D341Med (cell line): ENCODE data around the gene CHI3L2.

Experiments
- DNase-seq: peaks from one replicate; pipeline ENCODE4 v3.0.0; 2012; ENCODE audit warnings: low spot score

CHI3L2 gene, protein sequence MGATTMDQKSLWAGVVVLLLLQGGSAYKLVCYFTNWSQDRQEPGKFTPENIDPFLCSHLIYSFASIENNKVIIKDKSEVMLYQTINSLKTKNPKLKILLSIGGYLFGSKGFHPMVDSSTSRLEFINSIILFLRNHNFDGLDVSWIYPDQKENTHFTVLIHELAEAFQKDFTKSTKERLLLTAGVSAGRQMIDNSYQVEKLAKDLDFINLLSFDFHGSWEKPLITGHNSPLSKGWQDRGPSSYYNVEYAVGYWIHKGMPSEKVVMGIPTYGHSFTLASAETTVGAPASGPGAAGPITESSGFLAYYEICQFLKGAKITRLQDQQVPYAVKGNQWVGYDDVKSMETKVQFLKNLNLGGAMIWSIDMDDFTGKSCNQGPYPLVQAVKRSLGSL

DNA sequence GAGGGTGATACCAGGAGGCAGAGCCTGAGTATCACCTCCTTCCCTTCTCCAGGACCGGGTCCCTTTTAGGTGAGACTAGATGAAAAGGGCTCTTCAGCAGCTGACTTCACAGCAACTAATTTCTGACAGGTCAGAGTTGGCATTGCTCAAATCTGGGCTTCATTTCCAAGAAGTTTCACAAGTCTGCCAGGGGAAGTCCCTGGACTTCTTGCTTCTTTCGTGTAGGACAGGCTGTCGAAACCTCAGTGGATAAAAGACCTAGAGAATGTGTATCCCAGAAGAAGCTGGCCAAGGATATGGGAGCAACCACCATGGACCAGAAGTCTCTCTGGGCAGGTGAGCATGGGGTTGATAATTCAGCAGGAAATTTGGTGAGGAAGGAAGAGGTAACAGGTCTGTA is at the start of gene CHI3L2:
Gene CHI3L2, plus strand, starts transcription at position 280 of the 400 bp plus-strand sequence. Its CDS starts 17 bp downstream, at position 297.
- no peak for DNase-seq

GRCh38 chr1:111179968-111180533 is 47.5 kb upstream of the CHI3L2 start:
- no peak for DNase-seq

GRCh38 chr1:111182052-111182451 is 45.5 kb upstream of the CHI3L2 start:
- no peak for DNase-seq

- DNase-seq = no peak
These were observed 44.0 kb upstream of the CHI3L2 start for GRCh38 chr1:111183308-111184069.

GRCh38 chr1:111184663-111185062 is 42.9 kb upstream of the CHI3L2 start:
- DNase-seq = no peak

GRCh38 chr1:111190931-111191451 is 36.5 kb upstream of the CHI3L2 start:
- no peak for DNase-seq

GRCh38 chr1:111191496-111191895 is 36.0 kb upstream of the CHI3L2 start:
- no peak for DNase-seq

- no peak for DNase-seq
These were observed 35.4 kb upstream of the CHI3L2 start for GRCh38 chr1:111192074-111192473.

DNA sequence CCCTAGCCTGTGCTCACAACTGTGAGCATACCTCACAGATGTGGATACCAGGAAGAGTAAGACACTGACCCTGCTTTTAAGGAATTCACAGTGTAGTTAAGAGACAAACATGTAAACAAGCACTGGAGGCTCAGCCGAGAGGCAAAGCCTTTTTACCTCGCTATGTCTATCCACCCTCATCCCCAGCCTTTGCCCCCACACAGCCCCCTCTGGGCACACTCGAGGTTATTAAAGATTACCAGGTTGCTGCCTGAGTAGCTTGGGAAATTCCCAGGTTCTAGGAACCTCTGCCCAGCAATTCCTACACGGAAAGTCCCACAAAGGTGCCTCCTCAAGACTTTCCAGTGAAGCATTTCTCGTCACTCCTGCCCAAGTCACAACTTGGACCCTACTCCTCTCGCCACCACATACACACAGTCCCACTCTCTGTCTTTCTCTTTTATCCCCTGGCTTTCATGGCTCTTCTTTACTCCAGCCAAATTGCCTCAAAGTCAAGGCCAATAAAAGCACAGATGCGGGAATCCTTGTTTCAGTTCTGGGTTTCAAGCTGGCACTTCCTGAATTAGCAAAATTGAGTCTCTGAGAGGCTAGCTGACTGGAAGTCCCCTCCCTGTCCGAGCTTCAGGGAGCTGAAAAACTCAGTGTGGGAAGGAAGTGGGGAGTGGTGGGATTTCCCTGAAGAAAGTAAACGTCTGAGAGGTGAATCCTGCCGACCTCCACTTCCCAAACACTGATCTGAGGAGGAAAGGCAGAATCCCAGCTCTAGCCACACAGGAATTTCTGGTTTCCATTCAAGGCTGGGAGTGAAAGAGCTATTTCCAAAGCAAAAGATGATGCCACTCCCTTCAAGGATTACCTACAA is 34.6 kb upstream of the CHI3L2 start:
- no peak for DNase-seq

DNA sequence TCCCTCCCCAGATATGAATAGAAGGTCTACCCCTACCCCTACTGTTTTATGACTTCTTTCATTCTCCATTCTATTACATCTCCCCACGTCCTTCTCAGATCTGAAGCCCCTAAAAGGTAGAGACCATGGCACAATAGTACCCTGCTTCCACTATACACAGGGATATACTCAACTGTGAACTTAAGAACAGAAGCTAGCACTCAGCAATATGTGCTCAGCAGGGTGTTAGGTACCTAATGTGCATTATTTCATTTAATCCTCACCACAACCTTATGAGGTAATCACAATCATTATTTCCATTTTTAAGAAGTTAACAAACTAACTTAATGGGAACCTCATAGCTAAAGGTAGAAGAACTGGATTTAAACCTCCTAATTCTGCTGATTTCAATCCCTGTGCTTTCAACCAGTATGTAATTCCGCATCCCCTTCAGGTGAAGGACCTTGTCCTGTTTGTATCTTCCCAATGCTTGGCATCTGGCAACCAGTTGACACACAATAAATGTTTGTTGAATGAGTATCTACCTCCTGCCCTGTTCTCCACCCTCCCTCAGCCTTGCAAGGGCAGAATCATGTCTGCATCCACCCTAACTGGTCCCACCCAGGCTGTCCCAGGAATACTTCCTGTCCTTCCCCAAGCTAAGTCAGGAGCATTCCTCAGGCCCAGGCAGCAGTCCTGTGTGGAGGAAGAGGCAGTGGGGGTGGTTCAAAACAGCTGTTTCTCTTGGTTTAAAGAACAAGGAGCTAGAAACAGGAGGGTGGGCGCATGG is 33.6 kb upstream of the CHI3L2 start:
- no peak for DNase-seq

- no peak for DNase-seq
These were observed 32.4 kb upstream of the CHI3L2 start for GRCh38 chr1:111195002-111195684.

- DNase-seq = no peak
These were observed 31.3 kb upstream of the CHI3L2 start for GRCh38 chr1:111196213-111196612.

DNA sequence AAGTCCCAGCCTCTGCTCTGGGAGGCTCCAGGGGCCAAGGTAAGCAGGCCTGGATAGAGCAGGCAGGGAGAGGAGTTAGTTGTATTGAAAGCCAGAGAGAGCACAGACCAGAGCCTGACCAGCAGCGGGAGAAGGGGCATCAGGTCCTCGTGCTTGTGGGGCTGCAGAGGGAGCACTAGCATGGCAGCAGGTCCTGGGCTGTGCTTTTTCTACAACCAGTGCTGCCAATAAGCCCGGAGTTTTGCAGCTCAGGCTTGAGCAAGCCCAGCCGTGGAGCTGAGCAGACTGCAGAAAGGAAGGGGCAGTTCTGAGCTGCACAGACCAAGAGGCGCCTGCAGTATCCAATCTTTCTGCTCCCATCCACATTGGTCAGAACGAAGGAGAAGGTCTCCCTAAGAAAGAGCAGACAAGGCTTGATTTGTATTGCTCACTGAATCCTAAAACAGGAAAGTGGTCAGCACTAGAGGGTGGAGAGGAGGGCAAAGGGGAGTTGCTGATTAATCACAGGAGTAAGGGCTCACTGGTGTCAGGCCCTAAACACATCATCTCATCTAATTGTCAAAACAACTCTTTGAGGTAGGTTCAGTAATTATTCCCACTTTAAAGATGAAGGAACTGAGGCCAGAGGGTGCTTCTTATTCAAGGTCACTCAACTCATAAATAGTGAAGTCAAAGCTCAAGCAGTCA is 29.8 kb upstream of the CHI3L2 start:
- peak; percentile 47 for DNase-seq

DNA sequence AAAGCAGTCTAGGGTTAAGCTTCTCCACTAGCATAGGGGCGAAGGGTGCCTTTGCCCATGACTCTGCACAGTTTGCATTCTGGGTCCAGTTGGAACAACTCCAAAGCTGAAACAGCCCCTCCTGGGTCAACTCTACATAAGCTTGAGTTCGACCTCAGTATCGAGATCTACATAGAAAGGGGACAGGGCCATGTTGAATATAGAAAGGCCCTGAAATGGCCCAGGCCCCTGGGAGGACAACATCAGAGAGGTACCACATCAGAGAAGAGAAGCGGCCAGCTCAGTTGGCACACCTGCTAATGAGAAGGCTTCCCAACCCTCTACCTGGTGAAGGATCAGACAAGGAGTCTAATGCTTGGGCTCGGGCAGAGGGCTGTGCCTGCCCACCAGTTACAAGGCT is 28.7 kb upstream of the CHI3L2 start:
- no peak for DNase-seq

DNA sequence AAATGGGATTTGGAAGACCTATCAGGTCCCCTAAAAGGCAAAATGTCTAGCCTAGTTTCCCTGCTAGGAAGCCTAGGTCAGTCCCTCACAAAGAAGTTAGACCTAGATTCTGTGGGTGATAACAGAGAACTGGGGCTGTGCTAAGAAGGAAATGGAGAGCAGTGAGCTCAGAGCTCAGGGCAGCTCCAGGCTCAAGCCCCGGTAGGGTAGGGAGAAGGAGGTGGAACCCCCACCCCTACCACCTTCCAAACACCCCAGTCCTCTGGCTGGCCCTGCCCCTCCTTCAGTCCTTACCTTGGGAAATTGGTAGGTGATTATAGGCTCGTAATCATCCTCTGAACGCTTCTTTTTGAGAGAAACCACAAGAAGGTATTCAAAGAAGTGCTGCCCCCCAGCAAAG is 28.2 kb upstream of the CHI3L2 start:
- no peak for DNase-seq

DNA sequence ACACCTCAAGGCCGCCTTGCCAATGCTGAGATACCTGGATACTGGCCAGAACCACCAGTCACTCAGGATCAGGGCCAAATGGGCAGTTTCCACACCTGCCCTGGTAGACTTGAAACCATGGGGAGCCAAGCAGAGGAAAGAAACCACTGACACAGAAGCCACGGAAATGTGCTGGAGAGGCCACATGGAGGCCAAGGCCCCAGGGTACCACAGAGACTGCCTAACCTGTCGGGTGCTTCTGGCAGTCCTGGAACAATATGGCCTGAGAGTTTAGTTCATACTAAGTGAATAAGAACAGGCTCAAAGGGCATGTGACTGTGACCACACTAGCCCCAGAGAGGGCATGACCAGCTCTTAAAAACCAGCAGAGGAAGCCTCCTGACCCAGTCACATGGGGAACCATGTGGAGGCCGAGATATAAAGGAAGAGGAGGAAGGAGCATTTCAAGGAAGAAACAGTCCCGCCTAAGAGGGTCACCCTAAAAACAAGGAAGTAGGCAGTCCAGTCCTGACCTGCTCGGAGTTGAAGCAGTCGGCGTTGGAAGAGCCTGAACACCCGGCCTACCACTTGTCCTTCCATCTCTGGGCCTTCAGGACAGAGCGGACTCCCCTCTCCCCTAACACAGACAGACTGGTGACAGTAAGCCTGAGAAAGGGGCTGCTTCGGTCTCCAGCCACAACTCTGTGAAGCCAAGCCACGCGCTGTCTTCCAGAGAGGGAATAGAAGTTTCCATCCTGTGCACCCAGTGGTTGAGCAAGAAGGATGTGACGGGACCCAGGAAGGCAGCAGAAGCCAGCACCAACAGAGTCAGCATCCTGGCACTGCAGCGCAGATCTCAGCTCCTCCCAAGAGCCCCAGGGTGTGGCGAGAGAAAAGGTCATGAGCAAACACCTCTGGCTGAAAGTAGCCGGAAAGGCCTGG is 27.4 kb upstream of the CHI3L2 start, which contains the start of gene DENND2D:
Gene DENND2D, minus strand, starts transcription at position 766 of the 921 bp plus-strand sequence. Its CDS starts 187 bp downstream, at position 579.
- DNase-seq = no peak

- no peak for DNase-seq
These were observed 26.7 kb upstream of the CHI3L2 start for GRCh38 chr1:111200802-111201161.

DNA sequence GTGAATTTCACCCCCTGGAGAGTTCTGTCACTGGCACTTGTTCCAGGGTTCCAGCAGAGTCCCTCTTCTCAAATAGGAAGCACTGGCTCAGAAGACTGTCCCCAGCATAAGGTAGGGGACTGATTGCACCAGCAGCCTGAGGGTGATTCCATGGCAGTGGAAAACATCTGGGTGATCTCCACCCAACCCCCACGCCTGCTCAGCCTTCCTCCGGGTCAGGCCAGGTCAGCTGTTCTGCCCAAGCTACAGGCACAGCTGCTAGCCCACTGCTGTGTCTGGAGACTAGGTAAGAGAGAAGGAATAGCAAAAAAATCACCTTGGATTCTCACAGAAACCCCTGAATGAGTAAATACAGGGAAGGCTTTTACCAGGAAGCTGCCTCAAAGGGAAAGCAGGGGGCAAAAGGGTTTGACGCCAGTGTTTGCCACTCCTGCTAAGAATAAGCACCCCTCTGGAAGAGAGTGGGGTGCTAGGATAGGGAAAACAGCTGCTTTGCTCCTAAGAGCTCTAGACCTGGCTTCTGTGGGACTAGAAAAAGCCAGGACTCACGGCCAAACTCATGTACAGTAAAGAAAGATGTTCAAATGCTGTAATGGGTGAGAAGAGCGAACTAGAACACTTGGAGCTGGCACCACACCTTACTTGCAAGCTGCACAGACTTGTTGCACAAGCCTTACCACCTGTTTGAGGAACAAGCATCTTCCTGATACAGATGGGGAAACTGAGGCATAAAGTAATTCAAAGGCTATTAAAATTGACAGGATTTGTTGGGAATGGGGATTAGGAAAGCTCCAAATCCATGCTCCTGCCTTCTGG is 26.0 kb upstream of the CHI3L2 start:
- DNase-seq = no peak
